Omental fat pad (tissue), 4 donors: ENCODE data around the gene AMBRA1. TPM values are rescaled to one million over a fixed set of nuclear protein-coding genes. Genes with fewer than 3 reads are reported as not detected.

Experiments
- ATAC-seq: fragments of 150-250 bp; one replicate; pipeline ENCODE4 v1.9.1; 2016; ENCODE audit warnings: mild to moderate bottlenecking, moderate library complexity; ENCODE audit not compliant: low FRiP score
- DNase-seq: peaks from one replicate; pipeline ENCODE4 v3.0.0-alpha.2; 2019; ENCODE audit warnings: low spot score
- total RNA-seq, 4 donors: library from RNA; depleted of rRNA; stranded (reverse); fragments of >200 nt; gene quantifications; one replicate each; pipeline ENCODE4 v1.1.0, GENCODE V29; 2016
- TF ChIP-seq, protein P1 (sequence below), 3 donors: fragments of 450-650 bp; IDR thresholded peaks; one replicate each; pipeline ENCODE4 v1.5.1; 2016 to 2017; ENCODE audit warnings: antibody characterized with exemption in 3 of 3, mild to moderate bottlenecking in 3 of 3, moderate library complexity in 2 of 3

AMBRA1 gene
- total RNA-seq, 4 donors from 2014 or later, result 19.2 to 41.0 (median 23.5) TPM

DNA sequence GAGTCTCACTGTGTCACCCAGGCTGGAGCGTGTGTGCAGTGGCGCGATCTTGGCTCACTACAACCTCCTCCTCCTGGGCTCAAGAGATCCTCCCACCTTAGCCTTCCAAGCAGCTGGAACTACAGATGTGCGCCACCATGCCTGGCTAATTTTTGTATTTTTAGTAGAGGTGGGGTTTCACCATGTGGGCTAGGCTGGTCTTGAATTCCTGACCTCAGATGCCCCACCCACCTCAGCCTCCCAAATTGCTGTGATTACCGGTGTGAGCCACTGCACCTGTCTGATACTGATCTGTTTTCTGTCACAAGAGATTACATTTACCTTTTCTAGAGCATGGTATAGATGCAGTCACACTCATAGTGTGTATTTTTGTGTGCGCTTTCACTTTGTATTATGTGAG, 35.1 kb upstream of the AMBRA1 start:
- TF ChIP-seq, protein P1, sequence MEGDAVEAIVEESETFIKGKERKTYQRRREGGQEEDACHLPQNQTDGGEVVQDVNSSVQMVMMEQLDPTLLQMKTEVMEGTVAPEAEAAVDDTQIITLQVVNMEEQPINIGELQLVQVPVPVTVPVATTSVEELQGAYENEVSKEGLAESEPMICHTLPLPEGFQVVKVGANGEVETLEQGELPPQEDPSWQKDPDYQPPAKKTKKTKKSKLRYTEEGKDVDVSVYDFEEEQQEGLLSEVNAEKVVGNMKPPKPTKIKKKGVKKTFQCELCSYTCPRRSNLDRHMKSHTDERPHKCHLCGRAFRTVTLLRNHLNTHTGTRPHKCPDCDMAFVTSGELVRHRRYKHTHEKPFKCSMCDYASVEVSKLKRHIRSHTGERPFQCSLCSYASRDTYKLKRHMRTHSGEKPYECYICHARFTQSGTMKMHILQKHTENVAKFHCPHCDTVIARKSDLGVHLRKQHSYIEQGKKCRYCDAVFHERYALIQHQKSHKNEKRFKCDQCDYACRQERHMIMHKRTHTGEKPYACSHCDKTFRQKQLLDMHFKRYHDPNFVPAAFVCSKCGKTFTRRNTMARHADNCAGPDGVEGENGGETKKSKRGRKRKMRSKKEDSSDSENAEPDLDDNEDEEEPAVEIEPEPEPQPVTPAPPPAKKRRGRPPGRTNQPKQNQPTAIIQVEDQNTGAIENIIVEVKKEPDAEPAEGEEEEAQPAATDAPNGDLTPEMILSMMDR (IDR thresholded peaks at IDR 0.05), result no peak
- ATAC-seq, result no peak
- DNase-seq, result no peak

DNA sequence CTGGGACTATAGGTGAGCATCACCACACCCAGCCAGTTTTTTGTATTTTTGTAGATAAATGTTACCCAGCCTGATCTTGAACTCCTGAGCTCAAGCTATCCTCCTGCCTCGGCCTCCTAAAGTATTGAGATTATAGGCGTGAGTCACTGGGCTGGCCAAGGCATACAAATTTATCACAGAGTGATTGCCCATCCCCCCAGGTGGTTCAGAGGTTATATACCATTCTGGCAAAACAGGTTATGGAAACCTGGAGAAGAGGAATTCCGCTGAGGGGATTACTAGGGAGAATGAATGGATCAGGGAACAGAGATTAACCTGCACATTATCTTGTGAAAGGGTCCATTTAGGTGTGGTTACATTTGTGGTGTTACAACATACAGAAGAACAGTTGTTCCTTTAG, 31.6 kb upstream of the AMBRA1 start:
- no peak for DNase-seq
- TF ChIP-seq, protein P1 (IDR thresholded peaks at IDR 0.05), result no peak
- ATAC-seq, result no peak

DNA sequence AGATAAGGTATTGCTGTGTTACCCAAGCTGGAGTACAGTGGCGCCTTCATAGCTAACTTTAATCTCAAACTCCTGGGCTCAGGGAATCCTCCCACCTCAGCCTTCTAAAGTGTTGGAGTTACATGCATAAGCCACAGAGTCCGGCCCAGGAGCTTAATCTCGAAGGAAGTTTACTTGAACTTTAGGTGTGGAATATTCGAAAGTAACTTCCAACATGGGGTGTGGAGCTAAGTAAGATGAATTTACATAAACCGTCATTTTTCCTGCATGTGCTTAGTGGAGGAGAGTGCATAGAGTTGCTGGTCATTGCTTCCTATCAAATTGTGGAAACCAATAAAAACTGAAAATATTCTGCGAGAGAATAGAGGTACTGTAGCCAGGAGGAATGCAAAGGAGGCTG, 25.0 kb upstream of the AMBRA1 start:
- no peak for ATAC-seq
- TF ChIP-seq, protein P1 (IDR thresholded peaks at IDR 0.05), result no peak
- no peak for DNase-seq

DNA sequence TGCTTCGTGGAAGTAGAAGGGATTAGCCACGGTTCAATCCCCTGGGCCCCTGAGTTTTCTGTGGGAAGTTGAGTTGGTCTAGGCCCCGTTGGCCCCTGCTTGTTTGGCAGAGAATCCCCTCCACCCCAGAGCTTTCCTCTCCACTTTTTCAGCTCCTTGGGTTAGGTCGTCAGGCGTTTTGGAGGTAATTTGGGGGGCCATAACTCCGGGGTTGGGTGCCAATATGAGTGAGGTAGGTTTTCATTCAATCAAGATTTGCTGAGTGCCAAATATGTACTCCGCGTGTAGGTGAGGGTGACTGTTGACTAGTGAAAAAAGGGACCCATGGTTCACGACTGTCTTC, 24.1 kb upstream of the AMBRA1 start:
- DNase-seq, result no peak
- ATAC-seq, result no peak
- TF ChIP-seq, protein P1 (IDR thresholded peaks at IDR 0.05), result no peak

DNA sequence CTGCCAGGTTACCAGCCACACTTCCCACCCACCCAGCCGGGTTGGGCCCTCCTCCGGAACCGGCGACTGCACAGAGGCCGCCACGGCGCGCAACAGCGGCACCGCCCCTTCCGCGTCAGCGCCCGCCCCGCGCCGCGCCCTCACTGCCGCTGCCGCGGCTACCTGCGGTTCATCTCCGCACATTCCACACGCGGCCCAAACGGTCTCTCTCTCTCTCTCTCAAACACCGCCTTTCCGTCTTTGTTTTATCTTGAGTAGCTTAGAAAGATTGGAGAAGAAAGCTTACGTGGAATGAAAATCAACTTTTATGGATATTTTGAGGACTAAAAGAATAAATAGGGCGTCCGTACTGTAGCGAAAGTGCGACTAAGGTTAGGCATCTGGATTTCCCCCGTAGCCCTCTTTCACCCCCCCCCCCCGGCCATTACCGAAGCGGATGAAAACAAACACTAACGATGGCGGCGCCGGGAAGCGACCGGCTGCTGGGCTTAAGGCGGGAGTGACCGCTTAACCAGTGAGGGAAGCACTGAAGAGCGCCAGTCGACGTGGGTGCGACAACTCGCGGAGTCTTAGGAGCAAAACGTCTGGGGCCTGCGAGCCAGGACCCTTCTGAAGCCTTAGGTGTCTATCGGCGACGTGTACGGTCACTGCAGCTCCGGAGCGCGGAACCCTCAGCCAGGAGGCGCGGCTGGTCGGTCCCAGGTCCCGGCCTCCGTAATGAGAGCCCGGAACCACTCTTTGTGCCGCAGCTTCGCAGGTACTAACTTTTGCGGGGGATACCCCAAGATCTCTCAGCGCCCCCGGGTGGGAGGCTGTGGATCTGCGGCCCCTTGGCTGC, 23.5 kb upstream of the AMBRA1 start, which contains the start of the genes ATG13 and HARBI1:
Gene ATG13, plus strand, starts transcription at position 420 of the 838 bp plus-strand sequence. CDS start 26,739 bp downstream, outside the sequence.
Gene HARBI1, minus strand, starts transcription at position 94 of the 838 bp plus-strand sequence. CDS start 990 bp downstream, outside the sequence.
- ATAC-seq, result peak; percentile 98
- DNase-seq, result peak; percentile 65
- TF ChIP-seq, protein P1 (IDR thresholded peaks at IDR 0.05), result peak in 1 of 3 donors; percentile 60

DNA sequence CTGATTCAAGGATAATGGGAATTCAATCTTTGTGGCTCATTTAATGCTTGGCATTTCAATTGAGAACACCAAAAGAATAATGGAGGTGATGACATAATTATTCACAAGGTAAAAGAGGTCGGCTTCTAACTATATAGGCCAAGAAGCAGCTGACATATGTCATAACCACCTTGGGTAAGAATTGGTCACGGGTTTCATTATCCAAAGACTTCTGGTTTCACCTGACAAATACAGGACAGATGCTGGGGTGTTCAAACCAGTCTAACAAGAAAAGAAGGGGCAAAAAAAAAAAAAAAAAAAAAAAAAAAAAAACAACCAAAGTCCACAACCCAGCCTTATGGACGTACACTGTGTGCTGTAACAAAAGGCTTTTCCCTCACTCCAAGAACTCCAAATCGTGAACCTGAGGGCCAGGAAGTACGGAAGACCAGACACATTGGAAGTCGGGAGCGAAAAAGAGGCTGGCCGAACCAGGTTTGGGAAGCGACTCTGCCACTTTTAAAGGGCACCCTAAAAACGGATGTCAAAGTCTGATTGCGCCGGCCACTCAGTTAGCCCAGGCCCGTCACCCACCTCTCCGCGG, 22.8 kb upstream of the AMBRA1 start:
- peak; percentile 4 for ATAC-seq
- TF ChIP-seq, protein P1 (IDR thresholded peaks at IDR 0.05), result no peak
- DNase-seq, result no peak
